RPMI8226 (cell line): ENCODE results near the gene ABCC11.

Source experiments
- DNase-seq: peaks from one replicate; pipeline ENCODE4 v3.0.0-alpha.2; 2015

Gene ABCC11

DNA sequence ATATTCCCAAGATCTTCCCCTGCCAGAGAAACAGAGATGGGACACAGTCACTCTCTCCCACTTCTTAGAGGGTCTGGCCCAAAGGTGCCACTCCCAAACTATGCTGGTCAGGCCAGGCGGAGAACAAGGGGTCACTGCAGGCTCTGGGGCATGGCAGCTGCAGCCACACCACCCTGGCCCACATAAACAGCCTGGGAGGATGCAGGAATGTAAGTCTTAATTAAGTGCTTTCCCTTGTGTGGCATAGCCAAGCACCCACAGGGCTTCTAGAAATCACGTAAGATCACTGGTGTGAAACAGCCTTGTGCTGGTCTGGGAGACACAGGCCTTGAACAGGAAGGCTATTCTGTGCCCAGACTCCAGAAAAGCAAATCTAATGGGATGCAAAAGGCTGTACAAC is 123.1 kb downstream of the ABCC11 start:
- DNase-seq: no peak

DNA sequence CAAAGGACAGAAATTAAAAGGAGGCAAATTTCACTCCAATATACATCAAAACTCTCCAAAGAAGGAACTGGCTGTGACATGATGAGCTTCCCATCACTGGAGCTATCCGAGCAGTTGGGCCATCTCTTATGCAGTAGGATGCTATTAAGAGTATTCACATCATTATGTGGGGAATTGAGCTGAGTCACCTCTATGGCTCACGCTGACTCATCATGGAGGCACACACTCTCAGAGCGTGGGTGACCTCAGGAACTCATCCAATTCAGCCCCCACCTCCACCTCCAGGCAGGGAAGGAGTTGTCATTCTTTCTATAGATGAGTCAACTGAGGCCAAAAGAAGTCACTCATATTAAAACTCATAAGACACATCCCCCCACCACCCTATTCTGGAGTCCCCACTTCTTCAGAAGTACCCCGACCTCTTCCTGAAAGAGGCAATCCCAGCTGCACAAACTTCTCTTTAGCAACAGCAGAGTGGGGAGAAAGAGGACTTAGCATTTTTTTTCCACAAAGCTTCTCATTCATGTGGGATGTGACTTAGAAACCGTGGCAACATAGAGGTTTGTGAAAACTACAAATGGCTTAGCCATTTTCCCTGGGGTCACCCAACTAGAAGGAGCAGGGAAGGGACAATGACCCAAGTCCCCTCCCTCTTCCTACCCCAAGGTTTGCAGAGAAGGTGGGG is 124.1 kb downstream of the ABCC11 start:
- DNase-seq: no peak

DNA sequence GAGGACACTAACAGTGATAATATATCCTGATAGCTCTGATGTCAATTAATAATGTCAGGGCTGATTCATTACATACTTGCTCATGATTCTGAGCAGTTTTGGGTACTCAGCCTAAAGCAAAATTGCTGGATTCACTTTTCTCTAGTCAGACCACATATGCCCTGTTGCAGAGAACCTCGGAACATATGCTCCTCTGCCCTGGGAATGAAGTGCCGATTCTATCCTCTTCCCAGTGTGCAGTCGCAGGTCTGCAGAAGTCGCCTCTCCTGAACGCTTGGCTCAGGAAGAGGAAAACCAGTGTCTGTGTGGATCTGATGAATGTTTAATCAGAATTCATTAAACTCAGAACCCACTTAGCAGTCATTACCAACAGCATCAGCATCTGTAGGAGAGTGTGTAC is 126.1 kb downstream of the ABCC11 start:
- DNase-seq: no peak

DNA sequence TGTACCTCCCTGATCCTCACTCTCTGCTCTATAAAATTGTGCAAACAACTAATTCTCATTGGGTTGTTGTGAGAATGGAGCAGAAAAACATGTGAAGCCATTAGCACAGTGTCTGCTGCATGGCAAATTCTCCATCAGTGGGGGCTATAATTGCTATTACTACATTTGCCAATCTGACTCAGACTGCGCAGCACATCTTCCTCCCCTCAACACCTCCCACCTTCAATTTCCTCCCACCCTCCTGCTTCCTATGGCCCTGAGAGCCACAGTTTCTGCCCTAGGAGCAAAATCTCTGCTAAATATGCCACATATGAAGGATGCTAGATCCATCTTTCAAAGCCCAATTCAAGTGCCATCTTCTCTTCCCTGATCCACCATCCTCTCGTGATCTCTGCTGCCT is 128.5 kb downstream of the ABCC11 start:
- DNase-seq: no peak

DNA sequence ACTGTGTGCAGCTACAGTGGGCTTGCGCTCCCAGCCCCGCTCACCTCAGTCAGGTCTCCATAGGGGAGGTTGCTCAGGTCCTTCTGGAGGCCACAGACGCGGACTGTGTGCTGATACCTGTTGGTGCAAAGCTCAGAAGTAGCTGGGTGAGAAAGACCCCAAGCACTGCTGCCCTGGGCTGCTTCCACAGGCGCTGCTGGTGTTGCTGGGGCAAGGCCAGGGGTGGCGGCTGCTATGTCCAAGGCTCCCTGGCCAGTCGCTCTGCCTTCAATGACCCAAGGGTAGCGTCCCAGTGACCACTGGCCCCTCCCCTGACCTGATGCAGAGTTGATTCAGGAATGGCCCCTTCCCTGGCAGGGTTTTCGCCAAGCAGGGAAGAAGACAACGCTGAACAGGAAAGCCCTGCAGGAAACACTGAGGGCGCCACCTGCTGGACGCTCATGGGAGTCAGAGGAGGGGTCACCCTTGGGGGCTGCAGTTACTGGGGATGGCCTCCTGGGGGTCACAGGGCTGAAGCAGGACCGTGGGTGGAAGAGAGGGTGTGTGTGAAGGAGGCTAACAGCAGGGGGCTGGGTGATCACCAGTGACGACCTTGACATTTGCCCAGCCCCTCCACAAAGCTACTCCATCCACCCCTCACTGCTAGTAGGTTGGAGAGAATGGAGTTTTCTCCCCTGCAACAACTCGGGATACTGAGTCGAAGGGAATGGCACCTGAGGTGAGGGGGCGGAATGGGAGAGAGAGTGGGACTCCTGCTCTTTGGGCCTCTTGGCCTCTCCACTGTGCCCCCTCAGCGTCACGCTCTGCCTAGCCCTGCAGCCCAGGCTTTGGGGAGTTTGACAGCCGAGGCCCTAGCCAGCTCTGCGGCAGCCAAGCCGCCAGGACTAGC is 129.9 kb downstream of the ABCC11 start:
- peak; percentile 69 for DNase-seq
